Testis (tissue), 2 donors: ENCODE measurements around the gene ALK.

Experiments used
- POLR2A ChIP-seq: fragments of 450-650 bp; IDR thresholded peaks from one replicate; pipeline ENCODE4 v1.6.1; 2017; ENCODE audit warnings: antibody characterized with exemption, mild to moderate bottlenecking, moderate library complexity
- TF ChIP-seq, protein P1 (sequence below), 3 experiments: fragments of 450-650 bp in 2 of 3; fragments of 200-600 bp in 1 of 3; sonication (generic) in 1 of 3; IDR thresholded peaks; one replicate each; pipeline ENCODE4 v1.5.1; 2016 to 2019; ENCODE audit warnings: antibody characterized with exemption in 3 of 3, mild to moderate bottlenecking in 2 of 3, moderate library complexity in 1 of 3

- TF ChIP-seq, protein P1, sequence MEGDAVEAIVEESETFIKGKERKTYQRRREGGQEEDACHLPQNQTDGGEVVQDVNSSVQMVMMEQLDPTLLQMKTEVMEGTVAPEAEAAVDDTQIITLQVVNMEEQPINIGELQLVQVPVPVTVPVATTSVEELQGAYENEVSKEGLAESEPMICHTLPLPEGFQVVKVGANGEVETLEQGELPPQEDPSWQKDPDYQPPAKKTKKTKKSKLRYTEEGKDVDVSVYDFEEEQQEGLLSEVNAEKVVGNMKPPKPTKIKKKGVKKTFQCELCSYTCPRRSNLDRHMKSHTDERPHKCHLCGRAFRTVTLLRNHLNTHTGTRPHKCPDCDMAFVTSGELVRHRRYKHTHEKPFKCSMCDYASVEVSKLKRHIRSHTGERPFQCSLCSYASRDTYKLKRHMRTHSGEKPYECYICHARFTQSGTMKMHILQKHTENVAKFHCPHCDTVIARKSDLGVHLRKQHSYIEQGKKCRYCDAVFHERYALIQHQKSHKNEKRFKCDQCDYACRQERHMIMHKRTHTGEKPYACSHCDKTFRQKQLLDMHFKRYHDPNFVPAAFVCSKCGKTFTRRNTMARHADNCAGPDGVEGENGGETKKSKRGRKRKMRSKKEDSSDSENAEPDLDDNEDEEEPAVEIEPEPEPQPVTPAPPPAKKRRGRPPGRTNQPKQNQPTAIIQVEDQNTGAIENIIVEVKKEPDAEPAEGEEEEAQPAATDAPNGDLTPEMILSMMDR (IDR thresholded peaks at IDR 0.05), result no peak
- no peak for TF ChIP-seq POLR2A
Measured at GRCh38 chr2:29530281-29530680, 391.1 kb downstream of the ALK start.
